ENCODE results near the gene PIGH. TPM values are rescaled to one million over a fixed set of nuclear protein-coding genes. Genes with fewer than 3 reads are reported as not detected.

PIGH gene
- total RNA-seq, 4 donors from 2014 or later, result 18.9 to 41.9 (median 27.7) TPM

- Histone ChIP-seq H3K27ac (peak within 1 kb of the TSS; percentile 65 to 85 (median 81)), H3K9me3 (no peaks in the 10 kb centered on the region), H3K36me3 (no peaks in the 10 kb centered on the region), H3K4me1 (peaks cover 5 to 28% (median 18%) of the 10 kb centered on the region in 4 donors), H3K27me3 (no peaks in the 10 kb centered on the region), H3K4me3 (peak within 1 kb of the TSS; percentile 35 to 69 (median 51))
- in situ Hi-C loops (cut with MboI; ENCODE audit: low pct_ligation_motif_present in 1 of 4, low pct_unique_long_range_greater_than_20kb in 1 of 4, low sequenced_read_pairs in 3 of 4) (loop anchor here in 2 of 4 donors (10.0 to 25.0 kb wide), 2 partner anchors 55 to 93 kb away; partner anchors contain the start of genes RDH12 (in 1 of the 2) and VTI1B (in 1 of the 2)), intact Hi-C loops (cut with DNase I; ENCODE audit: low total_unique reads) (loop anchor here (5.0 to 10.0 kb wide), 2 partner anchors 48 to 85 kb away; partner anchors contain the start of gene RDH12)
- TF ChIP-seq POLR2AphosphoS5 (IDR thresholded peaks at IDR 0.05), result peak; percentile 74 to 90 (median 82)
- TF ChIP-seq POLR2A (IDR thresholded peaks at IDR 0.05), result peak; percentile 86
- no peak for TF ChIP-seq EP300 (IDR thresholded peaks at IDR 0.05; ENCODE audit: low read depth)
- TF ChIP-seq, protein P1, sequence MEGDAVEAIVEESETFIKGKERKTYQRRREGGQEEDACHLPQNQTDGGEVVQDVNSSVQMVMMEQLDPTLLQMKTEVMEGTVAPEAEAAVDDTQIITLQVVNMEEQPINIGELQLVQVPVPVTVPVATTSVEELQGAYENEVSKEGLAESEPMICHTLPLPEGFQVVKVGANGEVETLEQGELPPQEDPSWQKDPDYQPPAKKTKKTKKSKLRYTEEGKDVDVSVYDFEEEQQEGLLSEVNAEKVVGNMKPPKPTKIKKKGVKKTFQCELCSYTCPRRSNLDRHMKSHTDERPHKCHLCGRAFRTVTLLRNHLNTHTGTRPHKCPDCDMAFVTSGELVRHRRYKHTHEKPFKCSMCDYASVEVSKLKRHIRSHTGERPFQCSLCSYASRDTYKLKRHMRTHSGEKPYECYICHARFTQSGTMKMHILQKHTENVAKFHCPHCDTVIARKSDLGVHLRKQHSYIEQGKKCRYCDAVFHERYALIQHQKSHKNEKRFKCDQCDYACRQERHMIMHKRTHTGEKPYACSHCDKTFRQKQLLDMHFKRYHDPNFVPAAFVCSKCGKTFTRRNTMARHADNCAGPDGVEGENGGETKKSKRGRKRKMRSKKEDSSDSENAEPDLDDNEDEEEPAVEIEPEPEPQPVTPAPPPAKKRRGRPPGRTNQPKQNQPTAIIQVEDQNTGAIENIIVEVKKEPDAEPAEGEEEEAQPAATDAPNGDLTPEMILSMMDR (IDR thresholded peaks at IDR 0.05), result peak in 1 of 5 experiments; percentile 27
- peak; percentile 100 for DNase-seq
- whole genome bisulfite sequencing, 2 donors (ENCODE audit: low coverage in 1 of 2), result 0% methylated on average over 41 of the region's 62 CpGs; no CpG with 5 or more reads in 1 of the 2 donors
These were observed 19.6 kb upstream of the PIGH start, which contains the start of gene ARG2 for GRCh38 chr14:67619446-67620216. Gene ARG2 (plus strand): TSS chr14:67619920. CDS start chr14:67619978, 58 bp downstream.

- H3K27me3 ChIP-seq, result no peaks in the 10 kb centered on the region
- TF ChIP-seq, protein P1 (IDR thresholded peaks at IDR 0.05), result peak; percentile 66 to 88 (median 75)
- TF ChIP-seq EP300 (IDR thresholded peaks at IDR 0.05; ENCODE audit: low read depth), result no peak
These were observed 18.6 kb upstream of the PIGH start for GRCh38 chr14:67618617-67619063.

GRCh38 chr14:67610491-67610890 is 10.4 kb upstream of the PIGH start:
- Histone ChIP-seq H3K36me3 (no peaks in the 10 kb centered on the region), H3K27ac (no peak overlapping the region), H3K9me3 (no peaks in the 10 kb centered on the region), H3K27me3 (no peaks in the 10 kb centered on the region), H3K4me3 (no peak overlapping the region), H3K4me1 (no peaks in the 10 kb centered on the region)
- TF ChIP-seq POLR2A (IDR thresholded peaks at IDR 0.05), result no peak
- TF ChIP-seq EP300 (IDR thresholded peaks at IDR 0.05; ENCODE audit: low read depth), result no peak
- 20 to 59% methylated on average over 1 of the region's 1 CpG for WGBS, 2 donors (ENCODE audit: low coverage in 1 of 2)
- intact Hi-C loops (cut with DNase I; ENCODE audit: low total_unique reads), result loop anchor here (10.0 kb wide), 1 partner anchor 94 kb away; the partner anchor contains the start of gene RDH12
- no peak for DNase-seq
- in situ Hi-C loops (cut with MboI; ENCODE audit: low pct_ligation_motif_present in 1 of 4, low pct_unique_long_range_greater_than_20kb in 1 of 4, low sequenced_read_pairs in 3 of 4), result loop anchor here in 1 of 4 donors (25.0 kb wide), 1 partner anchor 102 kb away; the partner anchor contains the start of gene RDH12

More at GRCh38 chr14:67618617-67619063, 18.6 kb upstream of the PIGH start:
- no peaks in the 10 kb centered on the region for H3K9me3 ChIP-seq
- DNase-seq, result no peak
- intact Hi-C loops (cut with DNase I; ENCODE audit: low total_unique reads) (loop anchor here (5.0 to 10.0 kb wide), 2 partner anchors 49 to 86 kb away; partner anchors contain the start of gene RDH12), in situ Hi-C loops (cut with MboI; ENCODE audit: low pct_ligation_motif_present in 1 of 4, low pct_unique_long_range_greater_than_20kb in 1 of 4, low sequenced_read_pairs in 3 of 4) (loop anchor here in 1 of 4 donors (25.0 kb wide), 1 partner anchor 94 kb away; the partner anchor contains the start of gene RDH12)
- H3K36me3 ChIP-seq, result no peaks in the 10 kb centered on the region
- H3K27ac ChIP-seq, result peak overlapping the region; percentile 65 to 85 (median 81)
- H3K4me1 ChIP-seq, result peaks cover 5 to 28% (median 18%) of the 10 kb centered on the region in 4 donors
- H3K4me3 ChIP-seq, result no peak overlapping the region

DNA sequence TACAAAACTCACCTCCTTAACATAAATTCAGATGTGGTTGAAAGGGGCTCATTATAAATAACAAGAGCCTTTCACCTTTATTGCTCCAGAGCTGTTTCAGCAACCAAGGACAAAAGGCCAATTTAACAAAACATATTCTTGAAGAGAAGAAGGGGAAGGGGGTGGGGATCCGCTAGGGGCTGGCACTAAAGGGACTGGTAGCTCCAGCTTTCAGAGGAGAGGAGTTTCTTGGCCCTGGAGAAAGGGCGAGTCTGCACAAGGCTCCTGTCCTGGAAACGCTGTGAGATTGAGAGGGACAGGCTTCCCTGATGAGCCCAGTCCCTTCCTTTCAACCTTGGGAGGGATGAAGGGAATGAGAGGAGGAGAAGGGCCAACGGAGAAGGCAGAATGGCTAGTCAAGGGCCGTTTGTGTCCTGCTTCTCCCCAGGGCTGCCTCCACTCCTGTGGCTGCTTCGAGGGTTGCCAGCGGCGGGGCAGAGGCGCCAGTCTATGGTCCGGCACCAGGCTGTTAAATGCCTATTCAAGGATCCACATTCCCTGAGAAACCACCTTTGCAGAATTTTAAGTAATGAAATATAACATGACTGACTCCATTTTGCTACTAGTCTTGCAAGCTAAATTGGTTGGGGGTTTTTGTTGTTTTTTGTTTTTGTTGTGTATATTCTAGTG is 9.7 kb upstream of the PIGH start:
- Histone ChIP-seq H3K36me3 (no peaks in the 10 kb centered on the region), H3K4me3 (no peak overlapping the region), H3K27me3 (no peaks in the 10 kb centered on the region), H3K27ac (no peak overlapping the region), H3K9me3 (no peaks in the 10 kb centered on the region), H3K4me1 (no peaks in the 10 kb centered on the region)
- TF ChIP-seq, protein P1 (IDR thresholded peaks at IDR 0.05), result no peak
- TF ChIP-seq POLR2A (IDR thresholded peaks at IDR 0.05), result no peak
- no peak for TF ChIP-seq POLR2AphosphoS5 (IDR thresholded peaks at IDR 0.05)
- TF ChIP-seq EP300 (IDR thresholded peaks at IDR 0.05; ENCODE audit: low read depth), result no peak
- intact Hi-C loops (cut with DNase I; ENCODE audit: low total_unique reads), result loop anchor here (10.0 kb wide), 1 partner anchor 95 kb away; the partner anchor contains the start of gene RDH12
- in situ Hi-C loops (cut with MboI; ENCODE audit: low pct_ligation_motif_present in 1 of 4, low pct_unique_long_range_greater_than_20kb in 1 of 4, low sequenced_read_pairs in 3 of 4), result loop anchor here in 1 of 4 donors (25.0 kb wide), 1 partner anchor 103 kb away; the partner anchor contains the start of gene RDH12
- DNase-seq, result no peak
- WGBS, 2 donors (ENCODE audit: low coverage in 1 of 2), result 72 to 89% methylated on average over 6 to 10 of the region's 10 CpGs

All from transverse colon (tissue), 4 donors.